Lung (tissue), 12 donors: Measurements from ENCODE around the gene ABCG2. TPM values are rescaled to one million over a fixed set of nuclear protein-coding genes. Genes with fewer than 3 reads are reported as not detected.

Source experiments
- ATAC-seq: fragments of 200-7000 bp; cut with Tn5 transposase; one replicate; pipeline ENCODE4 v1.9.1; 2020; ENCODE audit warnings: moderate number of reproducible peaks; ENCODE audit not compliant: insufficient read depth, low FRiP score
- DNase-seq, 3 donors: peaks; one replicate each; pipeline ENCODE4 v3.0.0-alpha.2; 2013 to 2017
- H3K27ac ChIP-seq, 2 donors: one replicate each; pipeline ENCODE4 v1.5.1; 2013; ENCODE audit warnings: mild to moderate bottlenecking in 2 of 2, moderate library complexity in 2 of 2, control low read depth in 1 of 2, inconsistent platforms in 1 of 2, low read depth in 1 of 2, low read length in 1 of 2
- H3K27me3 ChIP-seq, 3 donors: one replicate each; pipeline ENCODE4 v1.5.1; 2013; ENCODE audit warnings: low read length in 2 of 3; ENCODE audit not compliant: control insufficient read depth in 3 of 3, insufficient read depth in 3 of 3
- H3K36me3 ChIP-seq, 4 donors: one replicate each; pipeline ENCODE4 v1.5.1; 2013; ENCODE audit warnings: low read length in 4 of 4, mild to moderate bottlenecking in 1 of 4, moderate library complexity in 1 of 4; ENCODE audit not compliant: control insufficient read depth in 4 of 4, insufficient read depth in 4 of 4
- H3K4me1 ChIP-seq, 5 donors: one replicate each; pipeline ENCODE4 v1.5.1; 2013; ENCODE audit warnings: low read length in 5 of 5, mild to moderate bottlenecking in 2 of 5, moderate library complexity in 1 of 5; ENCODE audit not compliant: control insufficient read depth in 5 of 5, insufficient read depth in 5 of 5
- H3K4me3 ChIP-seq: one replicate; pipeline ENCODE4 v1.5.1; 2013; ENCODE audit warnings: mild to moderate bottlenecking, control low read depth, moderate library complexity
- H3K9ac ChIP-seq, 2 donors: one replicate each; pipeline ENCODE4 v1.5.1; 2013; ENCODE audit warnings: low read length in 2 of 2, control low read depth in 1 of 2; ENCODE audit not compliant: insufficient read depth in 1 of 2
- H3K9me3 ChIP-seq, 4 donors: one replicate each; pipeline ENCODE4 v1.5.1; 2013; ENCODE audit warnings: low read length in 3 of 4, mild to moderate bottlenecking in 1 of 4, moderate library complexity in 1 of 4; ENCODE audit not compliant: control insufficient read depth in 4 of 4, insufficient read depth in 3 of 4
- WGBS, 2 donors: extraction: QIAGEN DNeasy Blood & Tissue Kit; methylation state at CpG; one replicate each; pipeline ENCODE4 v1.1.7; 2013; 5-methylcytosine and 5-hydroxymethylcytosine counted together
- polyA plus RNA-seq, 2 donors: library from polyadenylated mRNA; stranded (reverse); fragments of 200-250 nt; gene quantifications; one replicate each; pipeline ENCODE4 v1.2.1, GENCODE V29; 2013
- total RNA-seq, 2 donors: library from RNA; depleted of rRNA in 1 of 2; stranded (reverse); fragments of >200 nt in 1 of 2; gene quantifications; one replicate each; pipeline ENCODE4 v1.2.1, GENCODE V29; 2014 to 2021
- TF ChIP-seq, protein P1 (sequence below): IDR thresholded peaks from 2 replicates; pipeline ENCODE4 v1.5.1; 2012; ENCODE audit warnings: mild to moderate bottlenecking; ENCODE audit errors: control extremely low read depth, extremely low read depth
- donor health status: control.
- donor health status: control.
- donor health status: Bipolar disorder and iron deficiency.
- donor health status: healthy.
- donor health status: DM: yes; HTN: yes; CAD: no.

ABCG2 gene
- total and polyA plus RNA-seq, 4 donors: 1.0 to 15.7 (median 3.3) TPM

DNA sequence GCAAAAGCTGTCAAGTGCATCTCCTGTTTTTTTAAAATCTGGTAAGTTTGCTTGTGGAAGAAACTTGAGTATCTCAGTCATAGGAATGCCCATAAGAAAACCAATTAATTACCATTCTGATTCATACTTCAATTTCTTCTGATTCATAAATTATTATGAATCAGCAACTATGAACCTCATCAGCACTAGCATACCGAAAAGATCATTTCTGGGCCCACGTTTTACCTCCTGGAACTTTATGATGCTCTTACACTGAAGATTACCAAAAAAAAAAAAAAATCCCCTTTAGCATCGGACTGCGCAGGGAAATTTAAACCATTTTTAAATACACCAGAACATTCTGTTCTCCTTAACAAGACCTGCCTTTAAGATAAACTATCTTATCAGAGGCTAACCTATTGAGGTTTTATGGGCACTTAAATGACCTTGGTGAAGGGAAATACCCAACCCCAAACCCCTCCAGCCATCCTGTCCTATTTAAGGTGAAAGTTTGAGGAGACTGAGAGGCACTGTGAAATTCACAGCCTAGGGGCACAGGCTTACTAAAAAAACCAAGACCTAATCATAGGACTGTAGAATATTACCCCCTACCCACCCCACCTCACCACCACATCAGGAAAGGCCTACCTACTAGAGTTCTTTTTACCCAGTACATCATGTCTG, 38.2 kb upstream of the ABCG2 start:
- H3K9me3 ChIP-seq: no peaks in the 10 kb centered on the region
- WGBS, 2 donors: 88 to 96% methylated on average over 4 of the region's 4 CpGs
- TF ChIP-seq, protein P1, sequence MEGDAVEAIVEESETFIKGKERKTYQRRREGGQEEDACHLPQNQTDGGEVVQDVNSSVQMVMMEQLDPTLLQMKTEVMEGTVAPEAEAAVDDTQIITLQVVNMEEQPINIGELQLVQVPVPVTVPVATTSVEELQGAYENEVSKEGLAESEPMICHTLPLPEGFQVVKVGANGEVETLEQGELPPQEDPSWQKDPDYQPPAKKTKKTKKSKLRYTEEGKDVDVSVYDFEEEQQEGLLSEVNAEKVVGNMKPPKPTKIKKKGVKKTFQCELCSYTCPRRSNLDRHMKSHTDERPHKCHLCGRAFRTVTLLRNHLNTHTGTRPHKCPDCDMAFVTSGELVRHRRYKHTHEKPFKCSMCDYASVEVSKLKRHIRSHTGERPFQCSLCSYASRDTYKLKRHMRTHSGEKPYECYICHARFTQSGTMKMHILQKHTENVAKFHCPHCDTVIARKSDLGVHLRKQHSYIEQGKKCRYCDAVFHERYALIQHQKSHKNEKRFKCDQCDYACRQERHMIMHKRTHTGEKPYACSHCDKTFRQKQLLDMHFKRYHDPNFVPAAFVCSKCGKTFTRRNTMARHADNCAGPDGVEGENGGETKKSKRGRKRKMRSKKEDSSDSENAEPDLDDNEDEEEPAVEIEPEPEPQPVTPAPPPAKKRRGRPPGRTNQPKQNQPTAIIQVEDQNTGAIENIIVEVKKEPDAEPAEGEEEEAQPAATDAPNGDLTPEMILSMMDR: no peak

DNA sequence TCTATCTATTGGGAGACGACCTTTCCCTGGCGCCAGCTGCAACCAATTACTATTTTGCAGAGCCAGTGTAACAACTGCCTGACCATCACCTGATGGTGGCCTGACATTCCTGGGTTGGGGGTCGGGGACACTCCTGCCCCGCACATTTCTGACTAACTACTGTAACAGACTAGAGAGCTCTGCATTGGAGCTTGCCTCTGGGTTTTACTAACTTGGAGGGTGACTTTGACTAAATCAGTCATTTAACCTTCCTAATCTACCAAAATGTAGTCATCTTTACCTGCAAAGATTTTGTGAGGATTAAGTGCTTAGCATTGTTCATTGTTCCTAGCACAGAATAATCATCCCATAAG, 37.5 kb upstream of the ABCG2 start:
- Histone ChIP-seq H3K9me3 (no peaks in the 10 kb centered on the region), H3K4me3 (no peak overlapping the region), H3K27ac (no peak overlapping the region), H3K9ac (no peak overlapping the region), H3K27me3 (no peaks in the 10 kb centered on the region), H3K36me3 (no peaks in the 10 kb centered on the region), H3K4me1 (no peaks in the 10 kb centered on the region)
- ATAC-seq (no peak), DNase-seq (no peak)
- TF ChIP-seq, protein P1: no peak
- WGBS, 2 donors: 75 to 98% methylated on average over 4 of the region's 4 CpGs

More for the DNA sequence above, 38.2 kb upstream of the ABCG2 start:
- Histone ChIP-seq H3K4me3 (no peak overlapping the region), H3K4me1 (no peaks in the 10 kb centered on the region), H3K36me3 (no peaks in the 10 kb centered on the region), H3K9ac (no peak overlapping the region), H3K27me3 (no peaks in the 10 kb centered on the region), H3K27ac (no peak overlapping the region)
- DNase-seq (no peak), ATAC-seq (no peak)

DNA sequence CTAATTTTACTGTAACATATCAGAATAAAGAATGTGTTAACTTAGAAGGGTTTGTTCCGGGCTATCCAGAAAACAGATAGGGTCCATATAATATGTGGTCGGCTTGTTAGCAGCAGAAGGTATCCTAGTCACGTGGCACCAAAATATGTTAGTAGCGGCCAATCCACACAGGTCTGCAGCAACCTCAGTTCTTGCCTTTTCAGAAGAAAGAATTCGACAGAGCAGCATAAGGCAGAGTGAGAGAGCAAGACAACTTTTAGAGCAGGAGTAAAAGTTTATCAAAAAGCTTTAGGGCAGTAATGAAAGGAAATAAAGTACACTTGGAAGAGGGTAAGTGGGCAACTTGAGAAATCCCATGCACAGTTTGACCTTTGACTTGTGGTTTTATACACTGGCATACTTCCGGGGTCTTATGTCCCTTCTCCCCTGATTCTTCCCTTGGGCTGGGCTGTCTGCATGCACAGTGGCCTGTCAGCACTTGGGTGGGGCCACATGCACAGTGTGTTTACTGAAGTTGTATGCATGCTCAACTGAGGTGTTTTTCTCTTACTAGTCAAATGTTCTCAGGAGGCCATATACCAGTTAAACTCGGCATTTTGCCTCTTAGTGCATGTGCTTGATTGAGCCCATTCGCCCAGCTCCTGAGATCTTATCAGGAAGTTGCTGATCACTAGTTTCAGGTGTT, 37.0 kb upstream of the ABCG2 start:
- no peak overlapping the region for H3K9ac ChIP-seq
- no peaks in the 10 kb centered on the region for H3K4me1 ChIP-seq
- no peaks in the 10 kb centered on the region for H3K9me3 ChIP-seq
- H3K27ac ChIP-seq: no peak overlapping the region
- no peaks in the 10 kb centered on the region for H3K36me3 ChIP-seq
- DNase-seq (no peak), ATAC-seq (no peak)
- no peaks in the 10 kb centered on the region for H3K27me3 ChIP-seq
- WGBS, 2 donors: 84 to 86% methylated on average over 8 of the region's 8 CpGs
- H3K4me3 ChIP-seq: no peak overlapping the region
- TF ChIP-seq, protein P1: no peak

DNA sequence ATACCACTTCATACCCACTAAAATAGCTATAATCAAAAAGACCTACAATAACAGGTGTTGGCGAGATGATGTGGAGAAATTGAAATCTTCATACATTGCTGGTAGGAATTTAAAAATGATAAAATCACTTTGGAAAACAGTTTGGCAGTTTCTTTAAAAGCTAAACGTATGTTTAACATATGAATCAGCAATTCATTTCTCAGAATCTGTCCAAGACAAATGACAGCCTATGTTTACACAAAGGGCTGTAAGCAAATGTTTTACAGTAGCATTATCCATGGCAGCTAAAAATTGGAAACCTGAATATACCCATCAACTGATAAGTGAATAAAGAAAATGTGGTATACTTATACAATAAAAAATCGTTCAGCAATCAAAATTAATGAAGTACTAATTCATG, 33.0 kb upstream of the ABCG2 start:
- Histone ChIP-seq H3K36me3 (no peaks in the 10 kb centered on the region), H3K27me3 (no peaks in the 10 kb centered on the region), H3K4me1 (peaks cover 0 to 8% (median 0%) of the 10 kb centered on the region in 5 donors), H3K4me3 (no peak overlapping the region), H3K27ac (no peak overlapping the region), H3K9me3 (no peaks in the 10 kb centered on the region), H3K9ac (no peak overlapping the region)
- TF ChIP-seq, protein P1: no peak
- ATAC-seq (no peak), DNase-seq (no peak)
- WGBS, 2 donors: 67 to 70% methylated on average over 3 of the region's 3 CpGs
